Vagina (tissue), 2 donors: ENCODE results near the gene BTBD6.

Experiments used
- CTCF ChIP-seq, 3 experiments: fragments of 450-650 bp in 2 of 3; fragments of 200-600 bp in 1 of 3; sonication (generic) in 1 of 3; IDR thresholded peaks; one replicate each; pipeline ENCODE4 v1.5.1; 2017 to 2019; ENCODE audit warnings: antibody characterized with exemption in 3 of 3, mild to moderate bottlenecking in 2 of 3, moderate library complexity in 2 of 3
- POLR2A ChIP-seq, 2 donors: fragments of 450-650 bp; IDR thresholded peaks; one replicate each; pipeline ENCODE4 v1.6.1; 2017; ENCODE audit warnings: antibody characterized with exemption in 2 of 2, mild to moderate bottlenecking in 2 of 2, moderate library complexity in 2 of 2
- POLR2AphosphoS5 ChIP-seq, 2 donors: sonication (generic); formaldehyde crosslinking; IDR thresholded peaks; one replicate each; pipeline ENCODE4 v1.9.0; 2017; ENCODE audit warnings: antibody characterized with exemption in 2 of 2, mild to moderate bottlenecking in 2 of 2, low read depth in 1 of 2; ENCODE audit not compliant: insufficient read depth in 1 of 2

DNA sequence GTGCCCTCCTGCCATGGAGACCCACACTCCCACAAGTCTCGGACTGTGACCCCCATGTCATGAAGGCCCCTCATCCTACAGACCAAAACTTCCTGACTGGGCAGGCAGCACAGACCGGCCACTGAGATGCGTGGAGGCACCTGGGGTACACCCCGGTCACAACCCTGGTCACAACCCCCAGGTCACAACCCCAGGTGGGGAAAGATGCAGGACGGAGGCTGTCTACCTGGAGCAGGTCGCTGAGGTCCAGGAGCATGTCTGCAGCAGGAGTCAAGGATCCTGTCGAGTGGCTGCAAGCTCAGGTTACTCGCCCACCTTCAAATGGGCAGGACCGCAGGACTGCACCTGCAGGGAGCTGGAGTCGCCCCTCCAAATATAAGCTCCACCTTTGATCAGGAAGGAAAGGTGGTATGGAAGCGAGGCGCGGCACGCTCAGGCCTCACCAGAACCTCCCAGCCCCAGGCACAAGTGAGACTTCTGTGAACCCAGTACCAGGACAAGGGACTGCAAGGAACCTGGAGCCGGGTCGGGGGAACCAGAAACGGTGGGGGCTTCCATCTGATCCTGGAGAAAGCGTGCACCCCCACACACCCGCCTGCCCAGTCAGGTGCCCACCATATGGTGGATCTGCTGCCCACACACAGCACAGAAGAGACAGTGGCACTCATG is 8.1 kb downstream of the BTBD6 start:
- TF ChIP-seq CTCF (IDR thresholded peaks at IDR 0.05): no peak
- TF ChIP-seq POLR2A (IDR thresholded peaks at IDR 0.05): no peak
- no peak for TF ChIP-seq POLR2AphosphoS5 (IDR thresholded peaks at IDR 0.05; ENCODE audit: insufficient read depth in 1 of 2, low read depth in 1 of 2)
